CD1c-positive myeloid dendritic cell (primary cell): ENCODE measurements around the gene SLX4IP.
"Not testable (repeated sequence)": the region's sequence is repeated elsewhere in the genome, so short reads cannot be mapped to it uniquely, and the experiment has no call there.

Experiments
- DNase-seq: peaks from one replicate; pipeline ENCODE4 v3.0.0-alpha.2; 2016; ENCODE audit errors: extremely low spot score

The SLX4IP gene

GRCh38 chr20:10603971-10604864 lies 169.1 kb downstream of the SLX4IP start:
- DNase-seq: no peak

- no peak for DNase-seq
These were observed 169.8 kb downstream of the SLX4IP start for GRCh38 chr20:10604865-10605440.

GRCh38 chr20:10605547-10606195 lies 170.6 kb downstream of the SLX4IP start:
- DNase-seq: no peak

- DNase-seq: no peak
These were observed 174.2 kb downstream of the SLX4IP start for GRCh38 chr20:10609276-10609675.

GRCh38 chr20:10609770-10610169 lies 174.7 kb downstream of the SLX4IP start:
- DNase-seq: no peak

- DNase-seq: peak; percentile 36
These were observed 175.1 kb downstream of the SLX4IP start for GRCh38 chr20:10610251-10610650.

- DNase-seq: no peak
These were observed 176.3 kb downstream of the SLX4IP start for GRCh38 chr20:10611357-10611756.

GRCh38 chr20:10613426-10613825 lies 178.3 kb downstream of the SLX4IP start:
- not testable (repeated sequence) for DNase-seq

GRCh38 chr20:10613911-10614310 lies 178.8 kb downstream of the SLX4IP start:
- DNase-seq: no peak

GRCh38 chr20:10616212-10616611 lies 181.1 kb downstream of the SLX4IP start:
- DNase-seq: no peak

GRCh38 chr20:10617549-10618133 lies 182.5 kb downstream of the SLX4IP start:
- DNase-seq: not testable (repeated sequence)

- DNase-seq: no peak
These were observed 183.6 kb downstream of the SLX4IP start for GRCh38 chr20:10618611-10619245.

GRCh38 chr20:10619427-10619826 lies 184.3 kb downstream of the SLX4IP start:
- DNase-seq: no peak

- DNase-seq: no peak
These were observed 186.0 kb downstream of the SLX4IP start for GRCh38 chr20:10621149-10621548.

GRCh38 chr20:10622657-10623418 lies 187.7 kb downstream of the SLX4IP start:
- DNase-seq: no peak

GRCh38 chr20:10625641-10626040 lies 190.5 kb downstream of the SLX4IP start:
- DNase-seq: no peak

- peak; percentile 1 for DNase-seq
These were observed 191.8 kb downstream of the SLX4IP start for GRCh38 chr20:10626896-10627295.

GRCh38 chr20:10629946-10630650 lies 195.0 kb downstream of the SLX4IP start:
- DNase-seq: no peak

- DNase-seq: peak; percentile 10
These were observed 196.0 kb downstream of the SLX4IP start for GRCh38 chr20:10631126-10631525.

GRCh38 chr20:10632721-10633509 lies 197.8 kb downstream of the SLX4IP start:
- no peak for DNase-seq
